Measurements from ENCODE around the gene SLC9A7. TPM values are rescaled to one million over a fixed set of nuclear protein-coding genes. Genes with fewer than 3 reads are reported as not detected.

SLC9A7 gene
- total and polyA plus RNA-seq, 2 of the 13 experiments (the other 11 are each of a cell fraction or from before 2014, with no cell fraction given), result 5.8 to 7.2 TPM

- TF ChIP-seq BCL3 (CRISPR knock-in tag; IDR thresholded peaks at IDR 0.05) (no peak), HNF4A (CRISPR knock-in tag; IDR thresholded peaks at IDR 0.05) (no peak), POLR2G (IDR thresholded peaks at IDR 0.05; ENCODE audit: low read depth, low read length) (no peak; the same call in 1 of the 2 replicates), NFKBIZ (CRISPR knock-in tag; IDR thresholded peaks at IDR 0.05) (0 out of 2 replicates have a peak, but pooled peaks have one; percentile 26), HDAC1 (CRISPR knock-in tag; IDR thresholded peaks at IDR 0.05) (peak; percentile 48), ISX (CRISPR knock-in tag; conservative IDR thresholded peaks at IDR 0.05) (no peak), ZBTB4 (CRISPR knock-in tag; IDR thresholded peaks at IDR 0.05; ENCODE audit: borderline replicate concordance) (no peak), ZC3H13 (CRISPR knock-in tag; IDR thresholded peaks at IDR 0.05) (0 out of 2 replicates have a peak, but pooled peaks have one; percentile 36), AGO2 (optimal IDR thresholded peaks at IDR 0.05; ENCODE audit: low read depth, low read length) (no peak), KLF12 (CRISPR knock-in tag; IDR thresholded peaks at IDR 0.05; ENCODE audit: borderline replicate concordance) (no peak), BORCS8-MEF2B (CRISPR knock-in tag; IDR thresholded peaks at IDR 0.05) (no peak), MYPOP (CRISPR knock-in tag; IDR thresholded peaks at IDR 0.05) (peak; percentile 42; the same call in 1 of the 2 replicates), ZNF674 (CRISPR knock-in tag; IDR thresholded peaks at IDR 0.05; ENCODE audit: low read depth) (no peak), ZBTB39 (CRISPR knock-in tag; IDR thresholded peaks at IDR 0.05) (peak; percentile 42; the same call in 1 of the 2 replicates), SAFB2 (CRISPR knock-in tag; IDR thresholded peaks at IDR 0.05; ENCODE audit: borderline replicate concordance, low read depth) (no peak), ZNF558 (CRISPR knock-in tag; IDR thresholded peaks at IDR 0.05; ENCODE audit: borderline replicate concordance) (peak; percentile 55; the same call in 1 of the 2 replicates), ZFP1 (CRISPR knock-in tag; IDR thresholded peaks at IDR 0.05) (no peak), PAF1 (CRISPR knock-in tag; IDR thresholded peaks at IDR 0.05) (no peak), NFKB2 (CRISPR knock-in tag; IDR thresholded peaks at IDR 0.05; ENCODE audit: borderline replicate concordance) (0 out of 2 replicates have a peak, but pooled peaks have one; percentile 9), ZNF446 (CRISPR knock-in tag; IDR thresholded peaks at IDR 0.05) (peak; percentile 26; the same call in 1 of the 2 replicates), SATB2 (CRISPR knock-in tag; IDR thresholded peaks at IDR 0.05) (no peak), ZNF260 (CRISPR knock-in tag; IDR thresholded peaks at IDR 0.05; ENCODE audit: borderline replicate concordance, low read depth) (no peak)
Observed at GRCh38 chrX:46573892-46574773, 184.8 kb downstream of the SLC9A7 start (continued).

All from HepG2 (cell line).